NCI-H1417 (cell line): ENCODE results near the gene ELANE.
A peak's percentile ranks its signal among the peaks of the same experiment; 100 is the strongest.

ENCODE experiments used
- DNase-seq, 3 experiments: peaks; one replicate each; lab custom pipeline; 2025; lab: John Stamatoyannopoulos, UW

The ELANE gene

GRCh38 chr19:898663-899062 lies 46.6 kb downstream of the ELANE start:
- peak in 2 of 3 experiments; percentile 97 to 99 for DNase-seq

- DNase-seq = no peak
Measured at GRCh38 chr19:899336-900042, 47.4 kb downstream of the ELANE start.

DNA sequence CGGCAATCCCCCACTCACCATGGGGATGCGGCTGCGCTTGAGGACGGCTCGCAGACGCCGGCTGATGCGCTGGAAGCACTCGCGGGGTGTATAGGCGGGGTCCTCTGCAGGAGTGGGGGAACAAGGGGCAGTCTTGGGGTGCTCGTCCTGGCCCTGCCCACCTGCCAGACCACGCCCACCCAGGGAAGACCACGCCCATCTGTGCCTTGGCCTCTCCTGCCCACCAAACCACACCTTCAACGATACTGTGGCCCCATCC lies 47.9 kb downstream of the ELANE start:
- no peak for DNase-seq

DNA sequence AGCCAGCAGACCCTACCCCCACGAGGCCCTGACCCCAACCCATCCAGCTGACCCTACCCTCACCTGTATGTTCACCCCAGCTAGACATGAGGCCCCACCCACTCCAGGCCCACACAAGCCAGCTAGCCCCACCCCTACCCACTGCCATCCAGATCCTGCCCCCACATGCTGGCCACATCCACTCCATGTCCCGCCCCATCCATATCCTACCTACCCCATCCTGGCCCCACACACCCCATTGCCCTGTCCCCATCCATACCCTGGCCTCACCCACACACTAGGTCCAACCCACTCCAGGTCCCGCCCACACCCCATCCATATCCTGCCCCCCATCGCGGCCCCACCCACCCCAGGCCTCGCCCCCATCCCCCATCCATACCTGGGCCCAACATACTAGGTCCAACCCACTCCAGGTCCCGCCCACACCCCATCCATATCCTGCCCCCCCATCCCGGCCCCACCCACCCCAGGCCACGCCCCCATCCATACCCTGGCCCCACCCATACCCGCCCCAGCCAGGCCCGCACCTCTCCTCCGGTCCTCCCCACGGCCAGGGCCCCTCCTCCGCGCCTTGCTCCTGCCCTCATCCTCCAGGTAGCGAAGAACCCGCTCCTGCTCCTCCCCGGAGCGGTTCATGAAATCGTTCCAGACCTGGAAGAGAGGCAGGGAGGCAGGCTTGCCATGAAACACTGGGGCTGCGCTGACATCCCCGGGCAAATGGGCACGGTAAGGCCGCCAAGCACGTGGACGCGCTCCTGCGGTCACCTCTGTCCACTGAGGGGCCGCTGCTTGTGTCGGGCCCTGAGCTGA lies 48.4 kb downstream of the ELANE start:
- no peak for DNase-seq

- no peak for DNase-seq
Measured at GRCh38 chr19:901216-902092, 49.4 kb downstream of the ELANE start.

DNA sequence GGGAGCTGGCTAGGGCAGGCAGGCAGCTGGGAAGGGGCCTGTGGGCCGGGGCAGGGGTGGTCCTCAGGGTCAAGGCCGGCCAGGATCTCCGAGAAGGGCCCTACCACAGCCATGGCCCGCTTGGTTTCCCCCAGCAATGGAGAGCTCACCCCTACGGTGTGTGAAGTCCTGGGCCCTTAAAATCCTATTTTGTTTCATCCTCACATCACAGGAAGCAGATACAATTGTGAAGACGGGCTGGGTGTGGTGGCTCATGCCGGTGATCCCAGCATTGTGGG lies 49.9 kb downstream of the ELANE start:
- no peak for DNase-seq

DNA sequence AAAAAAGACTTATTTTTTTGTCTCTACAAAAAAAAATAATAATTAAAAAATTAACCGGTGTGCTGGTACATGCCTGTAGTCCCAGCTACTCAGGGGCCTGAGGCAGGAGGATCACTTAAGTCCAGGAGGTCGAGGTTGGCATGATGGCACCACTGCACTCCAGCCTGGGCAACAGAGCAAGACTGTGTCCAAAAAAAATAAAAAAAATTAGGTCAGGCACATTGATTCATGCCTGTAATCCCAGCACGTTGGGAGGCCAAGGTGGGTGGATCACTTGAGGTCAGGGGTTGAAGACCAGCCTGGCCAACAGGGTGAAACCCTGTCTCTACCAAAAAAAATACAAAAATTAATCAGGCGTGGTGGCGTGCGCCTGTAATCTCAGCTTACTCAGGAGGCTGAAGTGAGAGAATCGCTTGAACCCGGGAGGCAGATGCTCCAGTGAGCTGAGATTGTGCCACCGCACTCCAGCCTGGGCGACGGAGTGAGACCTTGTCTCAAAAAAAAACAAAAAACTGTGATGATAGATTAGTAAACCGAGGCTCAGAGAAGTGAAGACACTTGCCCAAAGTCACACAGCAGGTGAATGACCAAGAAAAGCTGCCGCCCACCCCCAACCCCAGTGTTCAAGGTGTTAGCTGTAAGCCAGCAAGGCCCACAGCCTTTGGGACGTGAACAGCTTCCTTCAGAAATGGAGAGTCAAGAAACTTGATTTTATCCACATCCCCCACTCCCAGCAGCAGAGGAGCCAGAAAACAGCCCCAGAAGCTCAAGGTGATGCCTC lies 50.5 kb downstream of the ELANE start:
- no peak for DNase-seq

DNA sequence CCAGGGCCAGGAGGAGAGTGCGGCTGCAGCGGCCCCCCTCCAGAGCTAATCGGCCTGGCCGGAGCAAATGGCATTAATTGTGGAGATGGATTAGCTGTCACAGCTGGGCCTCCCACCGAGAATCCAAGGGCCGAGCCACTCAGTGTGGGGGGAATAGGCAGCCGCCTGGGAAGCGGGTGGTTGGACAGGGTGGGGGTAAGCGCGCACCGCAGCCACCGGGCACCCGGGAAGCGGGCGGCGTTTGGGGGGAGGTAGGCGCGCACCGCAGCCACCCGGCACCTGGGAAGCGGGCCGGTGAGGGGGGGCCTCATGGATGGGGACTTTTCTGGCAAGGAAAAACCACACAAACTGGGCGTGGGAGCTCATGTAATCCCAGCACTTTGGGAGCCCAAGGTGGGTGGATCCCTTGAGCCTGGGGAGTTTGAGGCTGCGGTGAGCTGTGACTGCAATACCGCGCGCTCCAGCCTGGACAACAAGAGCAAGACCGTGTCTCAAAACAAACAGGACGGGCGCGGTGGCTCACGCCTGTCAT lies 51.2 kb downstream of the ELANE start:
- peak; percentile 64 to 98 (median 95) for DNase-seq

GRCh38 chr19:904545-904944 lies 52.4 kb downstream of the ELANE start:
- no peak for DNase-seq
